PFSK-1 (cell line): ENCODE results near the gene NCF4.

ENCODE experiments used
- FOXP2 ChIP-seq: optimal IDR thresholded peaks from 2 replicates; pipeline ENCODE3; 2011; ENCODE audit warnings: borderline replicate concordance, control low read depth, inconsistent platforms; ENCODE audit not compliant: insufficient read depth; ENCODE audit errors: extremely low read length, extremely low read depth
- POLR2AphosphoS5 ChIP-seq: IDR thresholded peaks from 2 replicates; pipeline ENCODE4 v1.6.1; 2012; ENCODE audit warnings: low read depth, mild to moderate bottlenecking, control low read depth, low read length, moderate library complexity
- REST ChIP-seq, 2 experiments: IDR thresholded peaks; 2 replicates each; pipeline versions ENCODE4 v1.6.1 to v1.8.0; 2011 to 2012; ENCODE audit warnings: low read depth in 2 of 2, low read length in 2 of 2, control low read depth in 1 of 2, inconsistent platforms in 1 of 2, mild to moderate bottlenecking in 1 of 2, moderate library complexity in 1 of 2; ENCODE audit not compliant: insufficient read depth in 1 of 2
- SIN3A ChIP-seq: IDR thresholded peaks from 2 replicates; pipeline ENCODE4 v1.6.1; 2012; ENCODE audit warnings: mild to moderate bottlenecking, low read length, moderate library complexity, borderline replicate concordance; ENCODE audit not compliant: insufficient read depth

DNA sequence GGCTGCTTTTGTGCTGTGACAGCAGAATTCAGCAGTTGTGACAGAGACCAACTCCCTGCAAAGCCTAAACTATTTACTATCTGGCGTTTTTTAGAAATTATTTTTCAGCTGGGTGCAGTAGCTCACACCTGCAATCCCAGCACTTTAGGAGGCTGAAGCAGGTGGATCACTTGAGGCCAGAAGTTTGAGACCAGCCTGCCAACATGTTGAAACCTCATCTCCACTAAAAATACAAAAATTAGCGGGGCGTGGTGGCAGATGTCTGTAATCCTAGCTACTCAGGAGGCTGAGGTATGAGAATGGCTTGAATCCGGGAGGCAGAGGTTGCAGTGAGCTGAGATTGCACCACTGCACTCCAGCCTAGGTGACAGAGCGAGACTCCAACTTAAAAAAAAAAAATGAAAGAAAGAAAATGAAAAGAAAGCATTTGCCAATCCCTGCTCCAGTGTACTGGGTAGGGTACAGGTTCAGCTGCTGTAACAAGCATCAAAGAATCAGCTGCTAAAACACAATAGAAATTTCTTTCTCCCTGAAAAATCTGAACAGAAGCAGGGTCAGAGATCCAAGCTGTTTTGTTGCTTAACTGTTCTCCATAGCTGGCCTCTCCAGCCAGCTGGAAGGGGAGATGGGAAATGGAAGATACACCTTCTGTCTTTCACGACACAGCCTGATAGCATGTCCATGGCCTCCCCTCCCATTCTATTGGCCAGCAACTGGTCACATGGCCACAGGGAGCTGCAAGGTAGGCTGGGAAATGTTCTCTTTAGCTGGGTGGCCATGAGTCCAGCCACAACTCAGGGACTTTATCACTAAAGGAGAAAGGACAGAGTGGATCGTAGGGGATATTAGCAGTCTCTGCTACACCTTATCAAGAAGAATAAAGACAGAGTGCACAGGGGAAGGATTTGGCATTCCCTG is 8.5 kb upstream of the NCF4 start:
- TF ChIP-seq SIN3A (no peak), POLR2AphosphoS5 (no peak), REST (IDR thresholded peaks at IDR 0.05; ENCODE audit: insufficient read depth in 1 of 2, low read depth in 2 of 2, low read length in 2 of 2) (no peak), FOXP2 (no peak)
